ENCODE results near the gene SERPINB2.
"Not testable (repeated sequence)": the region's sequence is repeated elsewhere in the genome, so short reads cannot be mapped to it uniquely, and the experiment has no call there.

The SERPINB2 gene

GRCh38 chr18:63940543-63941050, 53.1 kb downstream of the SERPINB2 start:
- DNase-seq, result not testable (repeated sequence)

- no peak for DNase-seq
Measured at GRCh38 chr18:63947051-63947790, 59.7 kb downstream of the SERPINB2 start.

GRCh38 chr18:63949068-63949737, 61.7 kb downstream of the SERPINB2 start, which contains the start of gene HMSD:
TSS of gene HMSD (plus strand) at chr18:63949301. CDS start at chr18:63953456, 4,155 bp downstream.
- peak; percentile 71 to 81 for DNase-seq

GRCh38 chr18:63951302-63951705, 63.8 kb downstream of the SERPINB2 start:
- no peak for DNase-seq
